CD4-positive, alpha-beta T cell (primary cell): Measurements from ENCODE around the gene NR2F1-AS1. TPM values are rescaled to one million over a fixed set of nuclear protein-coding genes. Genes with fewer than 3 reads are reported as not detected.

ENCODE experiments used
- ATAC-seq: fragments of 200-7000 bp; cut with Tn5 transposase; one replicate; pipeline ENCODE4 v1.10.0; 2022; ENCODE audit warnings: mild to moderate bottlenecking; ENCODE audit not compliant: poor library complexity
- CTCF ChIA-PET: fragments of 350-600 bp; sonication (Branson Sonifier 250); formaldehyde crosslinking; loops from one replicate; lab custom pipeline; 2021; ENCODE audit warnings: antibody characterized with exemption, inconsistent platforms; lab: Charles Lee
- POLR2A ChIA-PET: fragments of 350-600 bp; sonication (Branson Sonifier 250); formaldehyde crosslinking; loops from one replicate; lab custom pipeline; 2021; ENCODE audit warnings: antibody characterized with exemption, inconsistent platforms; lab: Charles Lee
- DNase-seq, 14 experiments: peaks; one replicate each; pipeline ENCODE4 v3.0.0-alpha.2; 2013 to 2020; ENCODE audit warnings: mixed read lengths in 2 of 14
- H3K27ac ChIP-seq, 2 donors: one replicate each; pipeline versions ENCODE4 v1.5.1 to v1.7.0; 2013; ENCODE audit warnings: low read length in 2 of 2, low read depth in 1 of 2, mild to moderate bottlenecking in 1 of 2
- H3K27me3 ChIP-seq, 2 experiments: 1 replicate in 1 of 2; 2 replicates in 1 of 2; pipeline versions ENCODE4 v1.6.1 to v1.7.0; 2013; ENCODE audit warnings: low read length in 2 of 2, control low read depth in 1 of 2, mild to moderate bottlenecking in 1 of 2, moderate library complexity in 1 of 2; ENCODE audit not compliant: insufficient read depth in 2 of 2, control insufficient read depth in 1 of 2
- H3K36me3 ChIP-seq: one replicate; pipeline ENCODE4 v1.6.1; 2013; ENCODE audit warnings: low read length, control low read depth; ENCODE audit not compliant: insufficient read depth
- H3K4me1 ChIP-seq: one replicate; pipeline ENCODE4 v1.6.1; 2013; ENCODE audit warnings: low read length, control low read depth; ENCODE audit not compliant: insufficient read depth
- H3K4me3 ChIP-seq: one replicate; pipeline ENCODE4 v1.5.1; 2013; ENCODE audit warnings: mild to moderate bottlenecking, low read length, moderate library complexity
- H3K9me3 ChIP-seq, 2 experiments: 1 replicate in 1 of 2; 2 replicates in 1 of 2; pipeline versions ENCODE4 v1.6.1 to v1.7.0; 2013; ENCODE audit warnings: low read length in 2 of 2, mild to moderate bottlenecking in 2 of 2, control low read depth in 1 of 2, moderate library complexity in 1 of 2; ENCODE audit not compliant: control insufficient read depth in 1 of 2, insufficient read depth in 1 of 2
- H3K27ac Mint-ChIP-seq: one replicate; pipeline ENCODE4 v1.8.0; 2020; ENCODE audit warnings: mixed read lengths
- H3K27me3 Mint-ChIP-seq: one replicate; pipeline ENCODE4 v1.8.0; 2021; ENCODE audit warnings: mixed read lengths
- H3K36me3 Mint-ChIP-seq: one replicate; pipeline ENCODE4 v1.8.0; 2021; ENCODE audit warnings: low read depth, mixed read lengths
- H3K4me1 Mint-ChIP-seq: one replicate; pipeline ENCODE4 v1.8.0; 2021; ENCODE audit warnings: low read depth, mixed read lengths
- H3K4me3 Mint-ChIP-seq: one replicate; pipeline ENCODE4 v1.8.0; 2020; ENCODE audit warnings: mild to moderate bottlenecking, mixed read lengths
- H3K9me3 Mint-ChIP-seq: one replicate; pipeline ENCODE4 v1.8.0; 2020; ENCODE audit warnings: mixed read lengths
- intact Hi-C, 2 experiments: fragments of 100-400 bp; cut with DNase I in 1 of 2; cut with micrococcal nuclease in 1 of 2; formaldehyde crosslinking; loops; one replicate each; pipeline versions ENCODE4 v1.15.1 to v1.9.0; 2023 to 2025; cut with DNase I, micrococcal nuclease
- total RNA-seq, 174 experiments: library from RNA in 2 of 174; stranded (reverse) in 2 of 174; gene quantifications; one replicate each; pipeline ENCODE4 v1.2.3 and lab custom pipeline; 2021 to 2026
- TF ChIP-seq, protein P1 (sequence below): fragments of 200-600 bp; IDR thresholded peaks from one replicate; pipeline ENCODE4 v1.8.0; 2022; ENCODE audit warnings: antibody characterized with exemption, mild to moderate bottlenecking

Gene NR2F1-AS1
- total RNA-seq, 2 experiments from 2014 or later, result not detected

DNA sequence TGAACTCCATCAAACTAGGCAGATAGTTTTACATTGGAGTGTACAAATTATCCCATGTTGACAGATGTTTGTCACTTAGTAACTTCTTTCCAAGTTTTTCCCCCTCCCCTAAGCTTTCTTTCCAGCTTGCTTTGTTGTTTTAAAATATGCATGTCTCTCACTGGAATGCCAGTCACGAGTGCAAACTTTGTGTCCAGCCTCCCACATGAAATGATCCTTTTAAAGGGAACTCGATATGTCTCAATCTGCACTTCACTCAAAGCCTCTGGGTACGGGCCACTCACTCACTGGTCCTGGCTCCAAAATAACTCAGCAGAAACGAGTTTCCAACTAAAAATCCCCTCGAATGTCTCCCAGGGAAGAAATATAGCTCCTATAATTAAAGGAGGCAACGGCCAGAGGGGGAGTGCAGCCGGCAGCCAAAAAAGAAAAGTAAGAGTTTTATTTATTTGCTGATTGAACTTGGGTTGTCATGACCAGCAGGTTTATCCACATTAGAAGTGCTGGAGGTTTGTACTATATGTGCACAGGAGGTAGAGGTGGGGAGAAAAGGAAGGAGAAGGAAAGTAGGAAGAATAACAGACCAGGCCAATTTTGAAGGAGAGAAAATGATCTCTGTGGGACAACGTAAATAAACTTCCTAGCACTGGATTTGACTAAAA lies 19.5 kb upstream of the NR2F1-AS1 start:
- ChIA-PET POLR2A (interaction anchor here (1.4 kb wide), 1 partner anchor 20 kb away, joined by 7 read pairs; no protein-coding TSS in a partner anchor), CTCF (no interaction called here)
- Mint-ChIP-seq H3K9me3 (peaks cover 3% of the 10 kb centered on the region), H3K36me3 (no peaks in the 10 kb centered on the region), H3K27me3 (peaks cover 40% of the 10 kb centered on the region), H3K4me1 (peaks cover 16% of the 10 kb centered on the region), H3K27ac (no peak overlapping the region), H3K4me3 (no peak overlapping the region)
- peaks cover 12 to 45% of the 10 kb centered on the region in 2 experiments for H3K9me3 ChIP-seq
- no peak overlapping the region for H3K4me3 ChIP-seq
- no peak for DNase-seq
- no peak overlapping the region for H3K27ac ChIP-seq
- H3K4me1 ChIP-seq, result peaks cover 30% of the 10 kb centered on the region
- no peak for ATAC-seq
- no peaks in the 10 kb centered on the region for H3K36me3 ChIP-seq
- TF ChIP-seq, protein P1, sequence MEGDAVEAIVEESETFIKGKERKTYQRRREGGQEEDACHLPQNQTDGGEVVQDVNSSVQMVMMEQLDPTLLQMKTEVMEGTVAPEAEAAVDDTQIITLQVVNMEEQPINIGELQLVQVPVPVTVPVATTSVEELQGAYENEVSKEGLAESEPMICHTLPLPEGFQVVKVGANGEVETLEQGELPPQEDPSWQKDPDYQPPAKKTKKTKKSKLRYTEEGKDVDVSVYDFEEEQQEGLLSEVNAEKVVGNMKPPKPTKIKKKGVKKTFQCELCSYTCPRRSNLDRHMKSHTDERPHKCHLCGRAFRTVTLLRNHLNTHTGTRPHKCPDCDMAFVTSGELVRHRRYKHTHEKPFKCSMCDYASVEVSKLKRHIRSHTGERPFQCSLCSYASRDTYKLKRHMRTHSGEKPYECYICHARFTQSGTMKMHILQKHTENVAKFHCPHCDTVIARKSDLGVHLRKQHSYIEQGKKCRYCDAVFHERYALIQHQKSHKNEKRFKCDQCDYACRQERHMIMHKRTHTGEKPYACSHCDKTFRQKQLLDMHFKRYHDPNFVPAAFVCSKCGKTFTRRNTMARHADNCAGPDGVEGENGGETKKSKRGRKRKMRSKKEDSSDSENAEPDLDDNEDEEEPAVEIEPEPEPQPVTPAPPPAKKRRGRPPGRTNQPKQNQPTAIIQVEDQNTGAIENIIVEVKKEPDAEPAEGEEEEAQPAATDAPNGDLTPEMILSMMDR, result no peak
- intact Hi-C loops, result no loop called here
- peaks cover 90 to 100% of the 10 kb centered on the region in 2 experiments for H3K27me3 ChIP-seq

DNA sequence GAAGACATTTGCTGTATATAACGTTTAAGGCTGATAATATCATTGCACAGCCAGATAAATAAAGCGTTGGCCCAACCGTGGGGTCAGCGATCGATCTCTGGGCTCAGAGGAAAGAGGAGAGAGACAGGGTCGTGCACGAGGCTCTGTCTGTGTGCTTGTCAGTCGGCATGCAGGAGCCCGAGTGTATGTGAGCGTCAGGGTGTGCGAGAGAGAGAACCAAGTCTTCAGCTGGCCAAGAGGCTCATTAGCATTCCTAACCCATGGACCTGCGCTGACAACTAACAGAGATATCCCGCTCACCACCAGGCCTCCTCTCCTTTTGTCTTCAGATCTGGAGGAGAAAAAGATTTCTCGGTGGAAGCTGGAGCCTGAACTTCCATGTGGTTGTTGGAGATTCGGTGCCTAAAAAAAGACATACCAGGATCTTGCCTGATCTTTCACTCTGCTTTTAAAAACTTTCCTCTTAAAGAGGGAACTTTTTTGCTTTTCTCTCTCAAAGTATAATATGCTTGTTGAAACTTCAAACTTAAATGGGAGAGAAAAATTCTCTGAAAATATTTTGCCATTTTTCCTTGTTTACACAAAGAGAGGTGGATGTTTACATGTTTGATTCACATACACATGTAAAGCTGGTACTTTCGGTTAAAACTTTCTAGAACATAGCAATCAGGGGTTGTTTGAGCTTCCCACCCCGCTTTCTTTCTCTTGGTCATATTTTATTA lies 18.5 kb upstream of the NR2F1-AS1 start:
- peaks cover 94 to 100% of the 10 kb centered on the region in 2 experiments for H3K27me3 ChIP-seq
- TF ChIP-seq, protein P1, result no peak
- CTCF ChIA-PET, result interaction anchor here (0.6 kb wide), 1 partner anchor 168 kb away, joined by 4 read pairs; no protein-coding TSS in a partner anchor
- Mint-ChIP-seq H3K4me3 (no peak overlapping the region), H3K36me3 (no peaks in the 10 kb centered on the region), H3K4me1 (peaks cover 15% of the 10 kb centered on the region), H3K27ac (no peak overlapping the region), H3K27me3 (peaks cover 40% of the 10 kb centered on the region), H3K9me3 (peaks cover 3% of the 10 kb centered on the region)
- intact Hi-C loops, result loop anchor here in 1 of 2 experiments (10.0 kb wide), 1 partner anchor 1015 kb away; the partner anchor contains the start of genes KIAA0825 and SLF1
- H3K9me3 ChIP-seq, result peaks cover 18 to 55% of the 10 kb centered on the region in 2 experiments
- no peak overlapping the region for H3K4me3 ChIP-seq
- ATAC-seq, result no peak
- peaks cover 38% of the 10 kb centered on the region for H3K4me1 ChIP-seq
- no peak for DNase-seq
- H3K27ac ChIP-seq, result no peak overlapping the region
- no peaks in the 10 kb centered on the region for H3K36me3 ChIP-seq
- POLR2A ChIA-PET, result no interaction called here

DNA sequence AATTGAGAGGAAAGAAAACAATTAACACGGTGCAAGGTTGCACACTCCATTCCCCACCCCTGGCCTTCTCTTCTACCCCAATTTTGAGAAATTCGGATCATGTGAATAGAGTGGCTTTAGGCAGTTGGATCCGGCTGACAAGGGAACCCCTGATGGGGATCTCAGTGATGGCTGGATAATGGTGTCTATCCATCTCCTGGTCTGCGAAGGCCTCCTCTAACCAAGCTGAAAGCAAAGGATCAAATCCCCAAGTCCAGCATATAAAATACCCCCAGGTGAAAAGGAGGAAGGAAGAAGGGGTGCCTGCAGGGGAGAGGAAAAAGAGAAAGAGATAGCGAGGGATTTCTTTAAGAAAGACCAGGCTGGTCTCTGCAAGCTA lies 18.0 kb upstream of the NR2F1-AS1 start:
- DNase-seq, result no peak
- intact Hi-C loops, result loop anchor here in 1 of 2 experiments (10.0 kb wide), 1 partner anchor 1016 kb away; the partner anchor contains the start of genes KIAA0825 and SLF1

More for the DNA sequence above, 18.0 kb upstream of the NR2F1-AS1 start:
- Mint-ChIP-seq H3K27me3 (peaks cover 43% of the 10 kb centered on the region), H3K27ac (no peak overlapping the region), H3K4me1 (peaks cover 14% of the 10 kb centered on the region), H3K9me3 (peaks cover 3% of the 10 kb centered on the region), H3K4me3 (no peak overlapping the region), H3K36me3 (no peaks in the 10 kb centered on the region)
- peaks cover 34% of the 10 kb centered on the region for H3K4me1 ChIP-seq
- H3K27me3 ChIP-seq, result peaks cover 92 to 100% of the 10 kb centered on the region in 2 experiments
- ATAC-seq, result no peak
- CTCF ChIA-PET, result interaction anchor here (0.6 kb wide), 1 partner anchor 169 kb away, joined by 4 read pairs; no protein-coding TSS in a partner anchor
- peaks cover 18 to 53% of the 10 kb centered on the region in 2 experiments for H3K9me3 ChIP-seq
- no peak overlapping the region for H3K4me3 ChIP-seq
- H3K27ac ChIP-seq, result no peak overlapping the region
- no peaks in the 10 kb centered on the region for H3K36me3 ChIP-seq
- TF ChIP-seq, protein P1, result no peak
- POLR2A ChIA-PET, result no interaction called here
